Activated naive CD8-positive, alpha-beta T cell treated with anti-CD3 and anti-CD28 coated beads, Interleukin-2, amount 10 ng/mL, durations not matched to agents 7 days and 5 days (primary cell): Measurements from ENCODE around the gene GAB1. TPM values are rescaled to one million over a fixed set of nuclear protein-coding genes. Genes with fewer than 3 reads are reported as not detected.

ENCODE experiments used
- ATAC-seq: fragments of 150-1000 bp; cut with Tn5 transposase; one replicate; pipeline ENCODE4 v1.10.0; 2021; ENCODE audit warnings: low read depth, moderate library complexity
- POLR2A ChIA-PET: fragments of 350-600 bp; sonication (Branson Sonifier 250); formaldehyde crosslinking; loops from one replicate; lab custom pipeline; 2021; ENCODE audit warnings: antibody characterized with exemption; lab: Charles Lee
- DNase-seq: peaks from one replicate; pipeline ENCODE4 v3.0.0; 2021
- H3K27ac Mint-ChIP-seq: one replicate; pipeline ENCODE4 v1.8.0; 2022; ENCODE audit warnings: mild to moderate bottlenecking, mixed read lengths
- H3K27me3 Mint-ChIP-seq: one replicate; pipeline ENCODE4 v1.8.0; 2022; ENCODE audit warnings: mild to moderate bottlenecking, moderate library complexity, mixed read lengths
- H3K36me3 Mint-ChIP-seq: one replicate; pipeline ENCODE4 v1.8.0; 2021; ENCODE audit warnings: mild to moderate bottlenecking, mixed read lengths
- H3K4me1 Mint-ChIP-seq: one replicate; pipeline ENCODE4 v1.8.0; 2021; ENCODE audit warnings: mixed read lengths
- H3K4me3 Mint-ChIP-seq: one replicate; pipeline ENCODE4 v1.8.0; 2022; ENCODE audit warnings: mild to moderate bottlenecking, moderate library complexity, mixed read lengths
- H3K9me3 Mint-ChIP-seq: one replicate; pipeline ENCODE4 v1.8.0; 2021; ENCODE audit warnings: mixed read lengths
- total RNA-seq, 2 experiments: library from RNA; stranded (reverse); gene quantifications; one replicate each; pipeline ENCODE4 v1.2.3, GENCODE V29; 2021

Gene GAB1
- total RNA-seq, 2 experiments from 2014 or later, result 0.62 to 0.80 TPM

DNA sequence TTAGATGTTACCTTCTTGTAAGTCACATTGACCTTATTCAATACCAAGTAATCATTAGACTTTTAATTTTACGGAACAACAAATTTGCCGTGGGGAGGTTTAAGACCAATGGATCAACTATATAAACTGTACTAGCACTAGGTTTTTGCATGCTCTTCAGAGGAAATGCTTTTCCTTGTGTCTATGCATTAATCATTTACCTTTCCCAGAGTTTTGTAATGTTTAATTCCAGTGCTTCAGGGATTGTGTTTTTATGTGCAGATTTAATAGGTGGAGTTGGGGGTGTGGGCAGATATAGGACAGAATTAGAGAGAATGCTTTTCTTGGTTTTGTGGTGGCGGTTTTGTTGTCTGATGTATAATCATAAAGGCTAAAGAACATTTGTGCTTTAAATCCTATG lies 100.8 kb downstream of the GAB1 start:
- ATAC-seq, result no peak
- no peaks in the 10 kb centered on the region for H3K36me3 Mint-ChIP-seq
- POLR2A ChIA-PET, result no interaction called here

DNA sequence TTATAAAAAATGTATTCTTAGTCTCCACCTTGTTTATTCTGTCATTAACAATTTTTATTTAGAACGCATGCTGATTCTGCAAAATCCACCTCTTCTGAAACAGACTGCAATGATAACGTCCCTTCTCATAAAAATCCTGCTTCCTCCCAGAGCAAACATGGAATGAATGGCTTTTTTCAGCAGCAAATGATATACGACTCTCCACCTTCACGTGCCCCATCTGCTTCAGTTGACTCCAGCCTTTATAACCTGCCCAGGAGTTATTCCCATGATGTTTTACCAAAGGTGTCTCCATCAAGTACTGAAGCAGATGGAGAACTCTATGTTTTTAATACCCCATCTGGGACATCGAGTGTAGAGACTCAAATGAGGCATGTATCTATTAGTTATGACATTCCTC lies 101.3 kb downstream of the GAB1 start:
- Mint-ChIP-seq H3K4me1 (no peaks in the 10 kb centered on the region), H3K4me3 (no peak overlapping the region), H3K9me3 (peaks cover 3% of the 10 kb centered on the region), H3K36me3 (no peaks in the 10 kb centered on the region), H3K27me3 (peaks cover 2% of the 10 kb centered on the region), H3K27ac (no peak overlapping the region)
- ATAC-seq, result no peak
- POLR2A ChIA-PET, result no interaction called here
- DNase-seq, result no peak

More for the DNA sequence above, 100.8 kb downstream of the GAB1 start:
- DNase-seq, result no peak
- no peak overlapping the region for H3K4me3 Mint-ChIP-seq
- H3K27me3 Mint-ChIP-seq, result peaks cover 2% of the 10 kb centered on the region
- peaks cover 3% of the 10 kb centered on the region for H3K9me3 Mint-ChIP-seq
- H3K4me1 Mint-ChIP-seq, result no peaks in the 10 kb centered on the region
- H3K27ac Mint-ChIP-seq, result no peak overlapping the region

DNA sequence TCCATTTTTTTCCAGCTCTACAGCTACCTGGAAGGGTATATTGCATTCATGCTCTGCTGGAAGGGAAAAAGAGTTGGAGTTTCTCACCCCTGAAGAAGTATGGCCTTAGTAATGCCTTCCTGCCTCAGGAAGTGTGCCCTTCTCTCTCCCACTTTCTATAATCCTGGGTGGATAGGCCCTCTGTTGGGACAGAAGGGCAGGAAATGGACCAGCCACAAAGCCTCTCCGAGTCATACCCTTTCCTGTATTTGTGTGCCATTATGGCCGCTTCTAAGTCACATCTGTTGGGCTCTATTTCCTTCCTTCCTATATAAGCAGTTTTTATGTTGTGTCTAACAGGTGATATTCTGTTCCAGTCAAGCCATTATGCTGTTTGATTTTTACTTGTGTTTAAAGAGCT lies 102.0 kb downstream of the GAB1 start:
- POLR2A ChIA-PET, result no interaction called here
- ATAC-seq, result no peak
- Mint-ChIP-seq H3K27me3 (no peaks in the 10 kb centered on the region), H3K4me1 (no peaks in the 10 kb centered on the region), H3K9me3 (no peaks in the 10 kb centered on the region), H3K4me3 (no peak overlapping the region), H3K36me3 (no peaks in the 10 kb centered on the region), H3K27ac (no peak overlapping the region)
- no peak for DNase-seq

- H3K9me3 Mint-ChIP-seq, result no peaks in the 10 kb centered on the region
- ATAC-seq (no peak), DNase-seq (no peak)
- no peaks in the 10 kb centered on the region for H3K27me3 Mint-ChIP-seq
- POLR2A ChIA-PET, result no interaction called here
- H3K36me3 Mint-ChIP-seq, result no peaks in the 10 kb centered on the region
- no peak overlapping the region for H3K27ac Mint-ChIP-seq
- H3K4me1 Mint-ChIP-seq, result no peaks in the 10 kb centered on the region
- H3K4me3 Mint-ChIP-seq, result no peak overlapping the region
These were observed 104.4 kb downstream of the GAB1 start for GRCh38 chr4:143441109-143441508.

GRCh38 chr4:143441678-143442077 lies 105.0 kb downstream of the GAB1 start:
- H3K4me3 Mint-ChIP-seq, result no peak overlapping the region
- no peaks in the 10 kb centered on the region for H3K36me3 Mint-ChIP-seq
- POLR2A ChIA-PET, result no interaction called here
- ATAC-seq, result no peak
- no peak overlapping the region for H3K27ac Mint-ChIP-seq
- no peaks in the 10 kb centered on the region for H3K9me3 Mint-ChIP-seq
- DNase-seq, result no peak
- no peaks in the 10 kb centered on the region for H3K4me1 Mint-ChIP-seq
- no peaks in the 10 kb centered on the region for H3K27me3 Mint-ChIP-seq

DNA sequence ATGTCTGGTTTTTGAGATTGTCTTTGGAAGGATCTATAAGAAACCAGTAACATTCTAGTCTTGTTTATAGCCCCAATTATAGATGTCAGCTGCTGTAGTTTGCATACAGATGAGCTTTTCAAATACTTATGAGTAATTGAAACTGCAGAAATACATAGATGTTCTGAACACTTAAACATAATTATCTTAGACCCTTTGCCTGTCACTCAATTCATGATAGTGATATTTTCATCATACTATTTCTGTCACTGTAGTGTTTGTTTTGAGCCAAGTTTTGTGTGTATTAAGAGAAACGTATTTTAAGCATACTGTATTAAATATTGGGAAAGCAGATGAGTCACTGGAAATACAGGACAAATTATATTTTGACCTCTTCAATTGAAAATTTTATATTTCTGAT lies 107.1 kb downstream of the GAB1 start:
- H3K27me3 Mint-ChIP-seq, result no peaks in the 10 kb centered on the region
- H3K9me3 Mint-ChIP-seq, result no peaks in the 10 kb centered on the region
- no peaks in the 10 kb centered on the region for H3K36me3 Mint-ChIP-seq
- H3K27ac Mint-ChIP-seq, result no peak overlapping the region
- no peak for DNase-seq
- H3K4me1 Mint-ChIP-seq, result no peaks in the 10 kb centered on the region
- H3K4me3 Mint-ChIP-seq, result no peak overlapping the region
- no peak for ATAC-seq
- POLR2A ChIA-PET, result no interaction called here

DNA sequence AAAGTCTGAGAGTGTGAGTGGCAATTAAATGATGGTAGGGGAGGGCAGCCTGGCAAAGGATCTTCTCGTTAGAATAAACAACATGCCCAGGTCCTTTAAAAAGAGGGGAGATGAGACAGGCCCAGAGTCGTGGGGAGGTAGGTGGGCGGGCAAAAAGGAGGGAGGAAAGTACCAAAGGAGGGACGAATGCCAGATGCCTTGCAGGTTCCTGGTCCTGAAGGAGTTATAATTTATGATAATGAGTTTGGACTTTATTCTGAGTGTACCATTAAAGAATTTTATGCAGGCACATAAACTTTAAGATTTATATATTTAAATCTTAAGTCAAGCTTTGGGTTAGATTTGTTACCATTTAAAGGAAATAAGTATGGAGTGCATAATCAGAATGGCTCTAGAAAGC lies 114.5 kb downstream of the GAB1 start:
- Mint-ChIP-seq H3K27me3 (no peaks in the 10 kb centered on the region), H3K9me3 (no peaks in the 10 kb centered on the region), H3K4me3 (no peak overlapping the region), H3K4me1 (no peaks in the 10 kb centered on the region), H3K36me3 (no peaks in the 10 kb centered on the region), H3K27ac (no peak overlapping the region)
- POLR2A ChIA-PET, result no interaction called here
- DNase-seq, result no peak
- ATAC-seq, result no peak

DNA sequence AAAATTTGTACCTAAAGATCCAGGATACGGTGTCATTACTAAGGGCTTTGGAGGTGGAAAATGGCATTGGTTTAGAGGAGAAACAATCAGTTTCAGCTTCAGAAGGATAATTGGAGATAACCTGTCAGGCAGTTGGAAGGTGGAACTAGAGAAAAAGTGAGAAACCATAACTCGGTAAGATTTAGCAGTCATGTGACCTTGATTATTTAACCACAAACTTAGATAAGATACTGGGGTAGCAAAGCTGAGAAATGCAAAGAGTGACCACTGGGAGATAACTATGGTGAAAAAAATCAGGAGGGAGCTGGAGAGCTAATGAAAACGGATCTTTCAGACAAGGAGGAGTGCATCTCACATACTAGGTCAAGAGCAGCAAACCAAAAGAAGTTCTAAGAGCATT lies 118.5 kb downstream of the GAB1 start:
- Mint-ChIP-seq H3K27me3 (peaks cover 3% of the 10 kb centered on the region), H3K9me3 (no peaks in the 10 kb centered on the region), H3K4me3 (no peak overlapping the region), H3K36me3 (no peaks in the 10 kb centered on the region), H3K4me1 (no peaks in the 10 kb centered on the region), H3K27ac (no peak overlapping the region)
- POLR2A ChIA-PET, result no interaction called here
- DNase-seq (no peak), ATAC-seq (no peak)

- ATAC-seq, result no peak
These were observed 122.3 kb downstream of the GAB1 start for GRCh38 chr4:143458966-143459365.

DNA sequence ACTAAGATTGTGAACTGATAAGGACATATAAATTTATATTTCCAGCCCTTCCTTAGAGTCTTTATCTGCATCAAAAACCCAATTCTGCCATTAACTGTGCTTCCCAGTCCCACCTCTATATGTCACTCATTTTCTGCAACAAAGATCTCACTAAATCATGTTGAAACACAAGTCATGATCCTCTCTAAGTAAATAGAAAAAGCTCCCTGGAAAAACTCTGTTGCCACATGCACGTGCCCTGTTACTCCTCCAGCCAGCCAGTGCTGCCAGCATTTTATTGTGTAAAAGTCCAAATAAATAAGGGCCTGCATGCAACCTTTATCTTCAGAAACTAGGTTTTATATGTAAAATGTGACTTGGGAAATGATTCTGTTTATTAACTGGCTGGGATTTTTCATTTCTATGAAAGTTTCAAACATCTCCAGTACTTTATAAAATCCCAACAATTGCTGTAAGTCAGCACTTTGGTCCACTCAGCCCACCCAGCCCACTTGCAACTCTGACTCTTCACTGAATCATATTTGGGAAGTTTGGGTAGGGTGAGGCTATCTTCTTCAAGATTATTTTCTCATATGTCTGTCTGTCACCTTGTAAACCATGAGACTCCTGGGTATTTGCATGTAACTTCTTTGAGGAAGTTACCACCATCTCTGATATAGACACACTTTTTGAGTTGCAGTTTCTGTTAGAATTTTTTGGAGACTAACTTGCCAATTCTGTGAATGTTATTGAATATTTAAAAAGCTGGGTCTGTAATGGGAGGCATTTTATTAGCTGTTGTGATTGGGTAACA lies 136.9 kb downstream of the GAB1 start:
- Mint-ChIP-seq H3K27me3 (peaks cover 6% of the 10 kb centered on the region), H3K36me3 (no peaks in the 10 kb centered on the region), H3K4me1 (no peaks in the 10 kb centered on the region), H3K4me3 (no peak overlapping the region), H3K9me3 (no peaks in the 10 kb centered on the region), H3K27ac (no peak overlapping the region)
- DNase-seq (no peak), ATAC-seq (no peak)
- POLR2A ChIA-PET, result no interaction called here

More at GRCh38 chr4:143458966-143459365, 122.3 kb downstream of the GAB1 start:
- H3K36me3 Mint-ChIP-seq, result no peaks in the 10 kb centered on the region
- no peaks in the 10 kb centered on the region for H3K4me1 Mint-ChIP-seq
- H3K4me3 Mint-ChIP-seq, result no peak overlapping the region
- H3K9me3 Mint-ChIP-seq, result no peaks in the 10 kb centered on the region
- peaks cover 5% of the 10 kb centered on the region for H3K27me3 Mint-ChIP-seq
- POLR2A ChIA-PET, result no interaction called here
- no peak for DNase-seq
- no peak overlapping the region for H3K27ac Mint-ChIP-seq

DNA sequence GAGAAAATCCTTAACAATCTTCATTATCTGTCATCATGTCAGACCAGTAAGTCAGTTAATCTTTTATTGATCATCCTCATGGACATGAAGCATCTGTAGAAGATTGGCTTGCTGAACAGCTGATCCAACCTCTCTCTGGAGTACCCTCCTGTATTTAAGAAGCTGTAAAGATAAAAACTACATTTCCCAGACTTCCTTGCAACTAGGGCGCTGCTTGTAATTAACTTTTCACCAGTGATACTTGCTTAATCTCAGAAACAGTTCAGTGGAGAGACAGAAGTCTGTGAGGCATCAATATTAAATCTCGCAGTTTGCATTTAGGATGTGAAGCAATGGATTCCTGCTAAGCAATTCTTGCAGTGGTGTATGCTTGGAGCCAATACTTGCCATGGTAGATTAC lies 140.8 kb downstream of the GAB1 start:
- Mint-ChIP-seq H3K9me3 (no peaks in the 10 kb centered on the region), H3K27ac (no peak overlapping the region), H3K27me3 (peaks cover 11% of the 10 kb centered on the region), H3K36me3 (no peaks in the 10 kb centered on the region), H3K4me1 (no peaks in the 10 kb centered on the region), H3K4me3 (no peak overlapping the region)
- DNase-seq (no peak), ATAC-seq (no peak)
- POLR2A ChIA-PET, result no interaction called here

- Mint-ChIP-seq H3K27me3 (peaks cover 16% of the 10 kb centered on the region), H3K4me1 (no peaks in the 10 kb centered on the region), H3K4me3 (no peak overlapping the region), H3K9me3 (no peaks in the 10 kb centered on the region), H3K36me3 (no peaks in the 10 kb centered on the region), H3K27ac (no peak overlapping the region)
- POLR2A ChIA-PET, result no interaction called here
- DNase-seq, result no peak
- no peak for ATAC-seq
These were observed 144.7 kb downstream of the GAB1 start for GRCh38 chr4:143481361-143481760.

- Mint-ChIP-seq H3K4me3 (no peak overlapping the region), H3K36me3 (no peaks in the 10 kb centered on the region), H3K27ac (no peak overlapping the region), H3K27me3 (peaks cover 16% of the 10 kb centered on the region), H3K9me3 (no peaks in the 10 kb centered on the region), H3K4me1 (no peaks in the 10 kb centered on the region)
- DNase-seq (no peak), ATAC-seq (no peak)
- POLR2A ChIA-PET, result no interaction called here
These were observed 146.2 kb downstream of the GAB1 start for GRCh38 chr4:143482840-143483239.

DNA sequence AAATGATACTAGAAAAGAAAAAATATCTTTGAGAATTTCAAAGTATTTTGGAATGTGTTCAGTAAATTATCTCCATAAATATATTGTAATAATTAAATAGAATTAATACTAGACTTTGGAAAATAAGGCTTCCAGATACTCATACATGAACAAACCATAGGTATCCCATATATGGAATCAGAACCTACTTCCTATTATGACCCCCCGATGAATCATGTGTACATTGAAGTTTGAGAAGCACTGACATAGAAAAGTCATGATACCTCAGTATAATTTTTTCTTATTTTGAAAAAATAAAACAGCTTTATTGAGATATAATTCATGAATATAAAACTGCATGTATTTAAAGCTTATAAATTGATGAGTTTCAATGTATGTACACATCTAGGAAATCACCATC lies 149.6 kb downstream of the GAB1 start:
- no peak overlapping the region for H3K27ac Mint-ChIP-seq
- H3K36me3 Mint-ChIP-seq, result no peaks in the 10 kb centered on the region
- H3K27me3 Mint-ChIP-seq, result peaks cover 11% of the 10 kb centered on the region
- POLR2A ChIA-PET, result no interaction called here
- no peak overlapping the region for H3K4me3 Mint-ChIP-seq
- no peaks in the 10 kb centered on the region for H3K9me3 Mint-ChIP-seq
- H3K4me1 Mint-ChIP-seq, result no peaks in the 10 kb centered on the region
- no peak for ATAC-seq
- no peak for DNase-seq
